Activated B cell treated with CpG ODN at 0.5 μM for 24 hours (primary cell): ENCODE measurements around the gene KCNJ16. TPM values are rescaled to one million over a fixed set of nuclear protein-coding genes. Genes with fewer than 3 reads are reported as not detected.

ENCODE experiments used
- ATAC-seq: fragments of 200-7000 bp; cut with Tn5 transposase; one replicate; pipeline ENCODE4 v1.10.0; 2021; ENCODE audit warnings: low read depth, mild to moderate bottlenecking, moderate library complexity
- CTCF ChIA-PET: fragments of 350-600 bp; sonication (Branson Sonifier 250); formaldehyde crosslinking; loops from one replicate; lab custom pipeline; 2021; ENCODE audit warnings: antibody characterized with exemption; lab: Charles Lee
- POLR2A ChIA-PET: fragments of 350-600 bp; sonication (Branson Sonifier 250); formaldehyde crosslinking; loops from one replicate; lab custom pipeline; 2021; ENCODE audit warnings: antibody characterized with exemption; lab: Charles Lee
- DNase-seq: peaks from one replicate; pipeline ENCODE4 v3.0.0; 2022
- H3K27ac Mint-ChIP-seq: one replicate; pipeline ENCODE4 v1.8.0; 2020; ENCODE audit warnings: mixed read lengths
- H3K27me3 Mint-ChIP-seq: one replicate; pipeline ENCODE4 v1.8.0; 2021; ENCODE audit warnings: mixed read lengths
- H3K36me3 Mint-ChIP-seq: one replicate; pipeline ENCODE4 v1.8.0; 2021; ENCODE audit warnings: low read depth, mixed read lengths
- H3K4me1 Mint-ChIP-seq: one replicate; pipeline ENCODE4 v1.8.0; 2021; ENCODE audit warnings: mixed read lengths
- H3K4me3 Mint-ChIP-seq: one replicate; pipeline ENCODE4 v1.8.0; 2020; ENCODE audit warnings: mild to moderate bottlenecking, mixed read lengths
- H3K9me3 Mint-ChIP-seq: one replicate; pipeline ENCODE4 v1.8.0; 2020; ENCODE audit warnings: mixed read lengths
- CTCF ChIP-seq: fragments of 200-600 bp; IDR thresholded peaks from one replicate; pipeline ENCODE4 v1.8.0; 2022; ENCODE audit warnings: antibody characterized with exemption, mild to moderate bottlenecking
- intact Hi-C: fragments of 100-400 bp; cut with micrococcal nuclease; formaldehyde crosslinking; loops from one replicate; pipeline ENCODE4 v1.15.1; 2024
- total RNA-seq: library from RNA; stranded (reverse); gene quantifications from 2 replicates; pipeline ENCODE4 v1.2.3, GENCODE V29; 2022

The KCNJ16 gene
- total RNA-seq, 1 donor from 2014 or later: not detected

DNA sequence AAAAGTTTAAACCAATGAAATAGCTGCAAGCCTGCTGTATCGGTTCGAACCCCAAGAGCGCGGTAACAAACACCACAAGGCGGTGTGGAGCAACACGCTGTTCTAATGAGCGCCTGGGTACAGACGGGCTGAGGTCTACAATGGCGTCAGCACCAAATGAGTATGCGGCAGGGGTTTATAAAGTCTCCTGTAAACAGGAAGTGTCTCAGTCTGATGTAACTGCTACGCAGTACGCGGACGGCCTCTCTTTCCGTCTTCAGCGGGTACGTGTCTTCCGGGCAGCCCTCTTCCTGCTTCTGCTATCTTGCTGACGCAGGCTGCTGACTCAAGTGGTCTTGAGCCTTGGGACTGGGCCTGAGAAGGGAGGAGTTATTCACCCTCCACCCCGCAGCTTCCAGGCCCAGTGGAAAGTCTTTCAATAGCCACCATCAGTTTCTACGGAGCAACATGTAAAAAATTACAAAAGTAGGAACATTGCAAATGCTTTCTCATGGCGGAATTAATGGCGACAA lies 53.8 kb downstream of the KCNJ16 start:
- POLR2A ChIA-PET: no interaction called here
- intact Hi-C loops: no loop called here
- ATAC-seq (no peak), DNase-seq (no peak)
- no peak for TF ChIP-seq CTCF
- Mint-ChIP-seq H3K27ac (no peak overlapping the region), H3K4me1 (no peaks in the 10 kb centered on the region), H3K4me3 (no peak overlapping the region), H3K9me3 (no peaks in the 10 kb centered on the region), H3K27me3 (no peaks in the 10 kb centered on the region), H3K36me3 (no peaks in the 10 kb centered on the region)
- CTCF ChIA-PET: no interaction called here

GRCh38 chr17:70130289-70130688 lies 55.3 kb downstream of the KCNJ16 start:
- ATAC-seq: no peak
- no peak overlapping the region for H3K27ac Mint-ChIP-seq
- POLR2A ChIA-PET: no interaction called here
- CTCF ChIA-PET: no interaction called here
- H3K27me3 Mint-ChIP-seq: no peaks in the 10 kb centered on the region
- intact Hi-C loops: no loop called here
- H3K36me3 Mint-ChIP-seq: no peaks in the 10 kb centered on the region
- no peak for TF ChIP-seq CTCF
- DNase-seq: no peak
- no peak overlapping the region for H3K4me3 Mint-ChIP-seq
- H3K4me1 Mint-ChIP-seq: no peaks in the 10 kb centered on the region
- H3K9me3 Mint-ChIP-seq: no peaks in the 10 kb centered on the region

- no peaks in the 10 kb centered on the region for H3K9me3 Mint-ChIP-seq
- no peak for TF ChIP-seq CTCF
- ChIA-PET POLR2A (no interaction called here), CTCF (interaction anchor here (2.3 kb wide), 1 partner anchor 11 kb away, joined by 10 read pairs; no protein-coding TSS in a partner anchor)
- no peak overlapping the region for H3K27ac Mint-ChIP-seq
- intact Hi-C loops: no loop called here
- H3K36me3 Mint-ChIP-seq: no peaks in the 10 kb centered on the region
- H3K27me3 Mint-ChIP-seq: no peaks in the 10 kb centered on the region
- H3K4me3 Mint-ChIP-seq: no peak overlapping the region
- ATAC-seq (no peak), DNase-seq (no peak)
- peaks cover 8% of the 10 kb centered on the region for H3K4me1 Mint-ChIP-seq
Observed at GRCh38 chr17:70132505-70132904, 57.5 kb downstream of the KCNJ16 start.

- ATAC-seq: no peak
- ChIA-PET POLR2A (no interaction called here), CTCF (no interaction called here)
- Mint-ChIP-seq H3K4me1 (peaks cover 16% of the 10 kb centered on the region), H3K27ac (no peak overlapping the region), H3K36me3 (no peaks in the 10 kb centered on the region), H3K27me3 (no peaks in the 10 kb centered on the region), H3K4me3 (no peak overlapping the region), H3K9me3 (no peaks in the 10 kb centered on the region)
- DNase-seq: no peak
- intact Hi-C loops: no loop called here
- no peak for TF ChIP-seq CTCF
Observed at GRCh38 chr17:70134042-70134441, 59.0 kb downstream of the KCNJ16 start.

DNA sequence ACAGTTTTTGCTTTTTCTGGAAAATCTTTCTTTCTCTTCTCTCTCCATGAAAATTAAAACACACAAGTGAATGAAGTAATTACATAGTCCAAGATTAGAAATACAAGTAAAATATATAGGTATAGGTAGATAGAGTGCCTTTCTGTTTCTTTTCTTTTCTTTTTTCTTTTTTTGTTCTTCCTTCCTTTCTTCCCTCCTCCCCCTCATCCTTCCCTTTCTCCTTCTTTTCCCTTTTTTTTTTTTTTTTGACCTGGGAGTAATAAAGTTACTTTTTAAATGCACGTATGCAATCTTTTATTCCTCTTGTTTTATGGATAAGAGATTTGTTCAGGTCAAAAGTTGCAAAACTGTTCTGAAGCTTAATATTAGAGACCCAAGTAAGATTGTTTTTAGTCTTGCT lies 59.8 kb downstream of the KCNJ16 start:
- Mint-ChIP-seq H3K36me3 (no peaks in the 10 kb centered on the region), H3K27ac (no peak overlapping the region), H3K9me3 (no peaks in the 10 kb centered on the region), H3K4me1 (peaks cover 16% of the 10 kb centered on the region), H3K4me3 (no peak overlapping the region), H3K27me3 (no peaks in the 10 kb centered on the region)
- intact Hi-C loops: no loop called here
- DNase-seq (no peak), ATAC-seq (no peak)
- ChIA-PET POLR2A (no interaction called here), CTCF (no interaction called here)
- no peak for TF ChIP-seq CTCF
